ENCODE results near the gene RICTOR.

Gene RICTOR

GRCh38 chr5:38931731-38932130, 142.5 kb downstream of the RICTOR start:
- DNase-seq = no peak

- DNase-seq = no peak
These were observed 144.4 kb downstream of the RICTOR start for GRCh38 chr5:38929838-38930237.

- DNase-seq = no peak
These were observed 146.7 kb downstream of the RICTOR start for GRCh38 chr5:38927470-38927869.

GRCh38 chr5:38926121-38926520, 148.1 kb downstream of the RICTOR start:
- no peak for DNase-seq

- DNase-seq = no peak
These were observed 148.9 kb downstream of the RICTOR start for GRCh38 chr5:38925154-38925925.

GRCh38 chr5:38923661-38924451, 150.3 kb downstream of the RICTOR start:
- no peak for DNase-seq

GRCh38 chr5:38922199-38922598, 152.0 kb downstream of the RICTOR start:
- DNase-seq = peak in 2 of 4 experiments; percentile 3 to 4

GRCh38 chr5:38921174-38921573, 153.0 kb downstream of the RICTOR start:
- no peak for DNase-seq

GRCh38 chr5:38916802-38917201, 157.4 kb downstream of the RICTOR start:
- DNase-seq = no peak

- no peak for DNase-seq
These were observed 160.5 kb downstream of the RICTOR start for GRCh38 chr5:38913714-38914113.

GRCh38 chr5:38911933-38912332, 162.3 kb downstream of the RICTOR start:
- DNase-seq = no peak

GRCh38 chr5:38906503-38906902, 167.7 kb downstream of the RICTOR start:
- DNase-seq = no peak

- DNase-seq = no peak
These were observed 168.7 kb downstream of the RICTOR start for GRCh38 chr5:38905516-38905915.

GRCh38 chr5:38899936-38900335, 174.3 kb downstream of the RICTOR start:
- DNase-seq = no peak

GRCh38 chr5:38896760-38897159, 177.4 kb downstream of the RICTOR start:
- no peak for DNase-seq

- DNase-seq = no peak
These were observed 181.8 kb downstream of the RICTOR start for GRCh38 chr5:38892363-38892762.

GRCh38 chr5:38891563-38891962, 182.6 kb downstream of the RICTOR start:
- no peak for DNase-seq

GRCh38 chr5:38889424-38889823, 184.8 kb downstream of the RICTOR start:
- no peak for DNase-seq

- DNase-seq = no peak
These were observed 186.2 kb downstream of the RICTOR start for GRCh38 chr5:38888041-38888440.
